MM.1S (cell line): ENCODE data around the gene MGST2.

Experiments used
- DNase-seq: peaks from one replicate; pipeline ENCODE4 v3.0.0-alpha.2; 2015
- H2AFZ ChIP-seq: fragments of 300-600 bp; sonication (generic); 2 replicates; pipeline ENCODE4 v1.6.0; 2016; ENCODE audit warnings: antibody characterized with exemption, low read length
- H3F3A ChIP-seq: fragments of 300-600 bp; sonication (generic); 2 replicates; pipeline ENCODE4 v1.6.1; 2016; ENCODE audit warnings: mild to moderate bottlenecking, antibody characterized with exemption, low read length, moderate library complexity, mixed read lengths; ENCODE audit not compliant: insufficient read depth
- H3K27ac ChIP-seq: fragments of 300-600 bp; sonication (generic); 2 replicates; pipeline ENCODE4 v1.5.1; 2016; ENCODE audit warnings: mild to moderate bottlenecking, low read length
- H3K27me3 ChIP-seq: fragments of 300-600 bp; sonication (generic); replicated peaks from 2 replicates; pipeline ENCODE4 v1.6.0; 2016; ENCODE audit warnings: low read length; ENCODE audit not compliant: insufficient read depth
- H3K36me3 ChIP-seq: fragments of 300-600 bp; sonication (generic); replicated peaks from 2 replicates; pipeline ENCODE4 v1.6.1; 2016; ENCODE audit warnings: mild to moderate bottlenecking, low read length, mixed read lengths; ENCODE audit not compliant: insufficient read depth
- H3K4me1 ChIP-seq: fragments of 300-600 bp; sonication (generic); 2 replicates; pipeline ENCODE4 v1.6.1; 2016; ENCODE audit warnings: low read length, mixed read lengths
- H3K4me2 ChIP-seq: fragments of 300-600 bp; sonication (generic); 2 replicates; pipeline ENCODE4 v1.6.0; 2016; ENCODE audit warnings: low read depth, low read length
- H3K4me3 ChIP-seq: fragments of 300-600 bp; sonication (generic); 2 replicates; pipeline ENCODE4 v1.5.1; 2016; ENCODE audit warnings: low read length, mixed read lengths
- H3K79me2 ChIP-seq: fragments of 300-600 bp; sonication (generic); 2 replicates; pipeline ENCODE4 v1.6.1; 2016; ENCODE audit warnings: mixed run types, low read length, mixed read lengths
- H3K9ac ChIP-seq: fragments of 300-600 bp; sonication (generic); 2 replicates; pipeline ENCODE4 v1.6.1; 2016; ENCODE audit warnings: low read length, mixed read lengths
- H3K9me2 ChIP-seq: fragments of 300-600 bp; sonication (generic); replicated peaks from 2 replicates; pipeline ENCODE4 v1.6.1; 2016; ENCODE audit warnings: mild to moderate bottlenecking, low read length, mixed read lengths; ENCODE audit not compliant: insufficient read depth
- H3K9me3 ChIP-seq: fragments of 300-600 bp; sonication (generic); replicated peaks from 2 replicates; pipeline ENCODE4 v1.6.1; 2016; ENCODE audit warnings: mild to moderate bottlenecking, low read length, mixed read lengths; ENCODE audit not compliant: insufficient read depth
- H4K20me1 ChIP-seq: fragments of 300-600 bp; sonication (generic); 2 replicates; pipeline ENCODE4 v1.6.1; 2016; ENCODE audit warnings: mild to moderate bottlenecking, low read length, moderate library complexity, mixed read lengths; ENCODE audit not compliant: insufficient read depth
- CTCF ChIP-seq: fragments of 300-600 bp; sonication (generic); IDR thresholded peaks from 2 replicates; pipeline ENCODE4 v1.5.1; 2016; ENCODE audit warnings: antibody characterized with exemption, low read length, mixed read lengths
- EZH2 ChIP-seq: fragments of 300-600 bp; sonication (generic); optimal IDR thresholded peaks from 2 replicates; pipeline ENCODE3; 2017; ENCODE audit warnings: low read depth, mild to moderate bottlenecking, antibody characterized with exemption, low read length, mixed read lengths
- EZH2phosphoT487 ChIP-seq: fragments of 300-600 bp; sonication (generic); IDR thresholded peaks from 2 replicates; pipeline ENCODE4 v1.6.1; 2018; ENCODE audit warnings: antibody characterized with exemption, low read length

Gene MGST2

GRCh38 chr4:139666735-139667281 lies 1.2 kb downstream of the MGST2 start:
- H3K79me2 ChIP-seq: no peaks in the 10 kb centered on the region
- peak overlapping the region; percentile 69; the same call in 1 of the 2 replicates for H3K4me2 ChIP-seq
- no peak overlapping the region for H2AFZ ChIP-seq
- no peaks in the 10 kb centered on the region for H3K4me1 ChIP-seq
- H3K9me2 ChIP-seq: no peaks in the 10 kb centered on the region
- no peaks in the 10 kb centered on the region for H3K27me3 ChIP-seq
- DNase-seq: no peak
- H3K27ac ChIP-seq: no peak overlapping the region
- no peaks in the 10 kb centered on the region for H4K20me1 ChIP-seq
- H3K4me3 ChIP-seq: no peak overlapping the region
- no peaks in the 10 kb centered on the region for H3F3A ChIP-seq
- H3K9me3 ChIP-seq: no peaks in the 10 kb centered on the region
- H3K9ac ChIP-seq: no peak overlapping the region
- no peak for TF ChIP-seq CTCF
- TF ChIP-seq EZH2phosphoT487: no peak
- TF ChIP-seq EZH2: no peak
- H3K36me3 ChIP-seq: no peaks in the 10 kb centered on the region

GRCh38 chr4:139668036-139668435 lies 2.4 kb downstream of the MGST2 start:
- H3K4me3 ChIP-seq: no peak overlapping the region
- H3K9ac ChIP-seq: no peak overlapping the region
- no peaks in the 10 kb centered on the region for H3F3A ChIP-seq
- DNase-seq: no peak
- no peak overlapping the region for H2AFZ ChIP-seq
- H3K27ac ChIP-seq: no peak overlapping the region
- no peak for TF ChIP-seq EZH2
- no peak for TF ChIP-seq CTCF
- no peak for TF ChIP-seq EZH2phosphoT487
- no peaks in the 10 kb centered on the region for H3K9me3 ChIP-seq
- H3K4me1 ChIP-seq: no peaks in the 10 kb centered on the region
- H3K36me3 ChIP-seq: no peaks in the 10 kb centered on the region
- no peak overlapping the region for H3K4me2 ChIP-seq
- H4K20me1 ChIP-seq: no peaks in the 10 kb centered on the region
- no peaks in the 10 kb centered on the region for H3K27me3 ChIP-seq
- H3K9me2 ChIP-seq: no peaks in the 10 kb centered on the region
- H3K79me2 ChIP-seq: no peaks in the 10 kb centered on the region

GRCh38 chr4:139668658-139669201 lies 3.1 kb downstream of the MGST2 start:
- no peak for DNase-seq
- no peak overlapping the region for H3K4me2 ChIP-seq
- no peaks in the 10 kb centered on the region for H3K4me1 ChIP-seq
- H3K36me3 ChIP-seq: no peaks in the 10 kb centered on the region
- no peak overlapping the region for H3K27ac ChIP-seq
- H3K9ac ChIP-seq: no peak overlapping the region
- H3K9me2 ChIP-seq: no peaks in the 10 kb centered on the region
- no peaks in the 10 kb centered on the region for H3K79me2 ChIP-seq
- no peaks in the 10 kb centered on the region for H3K9me3 ChIP-seq
- no peaks in the 10 kb centered on the region for H4K20me1 ChIP-seq
- H3K27me3 ChIP-seq: no peaks in the 10 kb centered on the region
- no peak overlapping the region for H2AFZ ChIP-seq
- no peak overlapping the region for H3K4me3 ChIP-seq
- TF ChIP-seq CTCF (no peak), EZH2phosphoT487 (no peak), EZH2 (no peak)
- no peaks in the 10 kb centered on the region for H3F3A ChIP-seq
